Measurements from ENCODE around the gene NPEPPS.
"Not testable (repeated sequence)": the region's sequence is repeated elsewhere in the genome, so short reads cannot be mapped to it uniquely, and the experiment has no call there.

NPEPPS gene

DNA sequence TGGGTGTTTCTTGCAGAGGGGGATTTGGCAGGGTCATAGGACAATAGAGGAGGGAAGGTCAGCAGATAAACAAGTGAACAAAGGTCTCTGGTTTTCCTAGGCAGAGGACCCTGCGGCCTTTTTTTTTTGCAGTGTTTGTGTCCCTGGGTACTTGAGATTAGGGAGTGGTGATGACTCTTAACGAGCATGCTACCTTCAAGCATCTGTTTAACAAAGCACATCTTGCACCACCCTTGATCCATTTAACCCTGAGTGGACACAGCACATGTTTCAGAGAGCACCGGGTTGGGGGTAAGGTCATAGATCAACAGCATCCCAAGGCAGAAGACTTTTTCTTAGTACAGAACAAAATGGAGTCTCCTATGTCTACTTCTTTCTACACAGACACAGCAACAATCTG is 25.2 kb downstream of the NPEPPS start:
- in situ Hi-C loops (cut with MboI; ENCODE audit: low sequenced_read_pairs) = not testable (repeated sequence)

DNA sequence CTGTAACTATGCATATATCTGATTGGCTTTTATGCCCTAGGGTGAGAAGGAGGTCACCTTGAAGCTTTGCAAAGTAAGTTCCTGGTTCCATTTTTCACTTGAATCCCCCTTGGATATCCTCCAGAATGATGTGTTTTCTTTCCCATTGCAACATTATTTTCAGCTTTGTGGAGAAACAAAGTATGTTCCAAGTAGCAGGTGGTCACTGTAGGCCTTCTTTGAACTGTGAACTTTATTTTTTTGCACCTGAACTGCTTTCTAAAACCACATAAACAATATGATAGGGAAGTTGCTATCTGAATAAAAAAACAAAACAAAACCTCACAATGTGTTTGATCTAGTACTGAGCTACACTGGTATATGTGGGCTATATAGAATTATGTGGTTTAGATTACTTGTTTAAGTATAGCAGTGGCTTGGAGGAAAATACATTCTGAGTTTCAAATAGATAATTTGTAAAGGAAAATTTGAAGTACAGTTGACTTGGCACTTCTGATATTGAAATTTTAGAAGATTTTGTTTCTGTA is 29.7 kb downstream of the NPEPPS start:
- in situ Hi-C loops (cut with MboI; ENCODE audit: low sequenced_read_pairs) = not testable (repeated sequence)

DNA sequence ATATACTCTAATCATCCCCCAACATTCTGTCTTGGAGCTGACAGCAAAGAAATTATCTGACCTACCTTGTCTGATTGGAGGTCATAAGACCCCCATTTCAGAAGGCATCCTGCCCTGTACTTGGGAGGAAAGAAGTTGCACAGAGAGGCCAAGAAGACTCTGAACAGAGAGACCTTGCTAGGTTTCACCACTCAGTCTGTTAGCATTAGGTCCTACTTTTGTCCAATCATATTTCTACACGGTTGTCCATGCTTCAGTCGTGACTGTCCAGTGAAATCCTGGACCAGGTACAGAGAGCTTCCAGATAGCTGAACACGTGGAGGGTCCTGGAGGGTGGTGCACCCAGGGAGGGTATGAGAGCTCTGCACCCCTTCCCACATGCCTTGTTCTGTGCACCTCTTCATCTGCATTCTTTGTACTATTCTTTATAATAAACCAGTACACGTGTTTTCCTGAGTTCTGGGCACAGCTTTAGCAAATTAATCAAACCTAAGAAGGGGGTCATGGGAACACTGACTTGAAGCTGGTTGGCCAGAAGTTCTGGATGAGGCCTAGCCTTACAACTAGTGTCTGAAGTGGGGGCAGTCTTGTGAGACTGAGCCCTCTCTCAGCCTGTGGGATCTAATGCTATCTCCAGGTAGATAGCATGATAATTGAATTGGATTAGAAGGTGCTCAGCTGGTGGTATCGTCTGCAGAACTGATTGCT is 30.9 kb downstream of the NPEPPS start:
- in situ Hi-C loops (cut with MboI; ENCODE audit: low sequenced_read_pairs) = not testable (repeated sequence)

DNA sequence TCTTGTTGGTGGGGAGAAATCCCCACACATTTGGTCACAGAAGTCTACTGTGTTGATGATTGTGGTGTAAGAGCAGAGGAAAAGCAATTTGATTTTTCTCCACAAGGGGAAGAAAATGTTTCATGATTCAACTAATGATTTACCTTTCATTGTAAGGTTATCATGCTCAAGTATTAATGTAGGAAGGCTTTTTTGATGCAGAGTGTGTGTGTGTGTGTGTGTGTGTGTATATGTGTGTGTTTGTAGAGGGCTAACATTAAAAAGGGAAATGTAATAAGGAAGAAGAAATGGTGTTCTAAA is 31.4 kb downstream of the NPEPPS start:
- in situ Hi-C loops (cut with MboI; ENCODE audit: low sequenced_read_pairs) = not testable (repeated sequence)

DNA sequence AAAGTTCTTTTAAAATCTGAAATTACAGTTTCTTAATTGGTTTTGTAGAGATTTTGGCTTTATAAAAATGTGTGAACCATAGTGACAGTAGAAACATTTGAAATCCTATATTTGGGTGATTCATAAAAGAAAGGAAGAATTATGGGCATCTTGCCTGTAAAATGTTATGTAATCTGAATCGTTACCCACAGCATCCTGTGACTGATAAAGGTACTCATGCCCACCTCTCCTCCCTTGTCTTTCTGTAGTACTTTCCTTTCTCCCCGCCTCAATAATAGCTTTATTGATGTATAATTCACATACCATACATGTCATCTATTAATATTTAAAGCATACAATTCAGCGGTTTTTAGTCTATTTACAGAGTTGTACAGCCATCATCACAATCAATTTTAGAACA is 36.4 kb downstream of the NPEPPS start:
- in situ Hi-C loops (cut with MboI; ENCODE audit: low sequenced_read_pairs) = not testable (repeated sequence)

DNA sequence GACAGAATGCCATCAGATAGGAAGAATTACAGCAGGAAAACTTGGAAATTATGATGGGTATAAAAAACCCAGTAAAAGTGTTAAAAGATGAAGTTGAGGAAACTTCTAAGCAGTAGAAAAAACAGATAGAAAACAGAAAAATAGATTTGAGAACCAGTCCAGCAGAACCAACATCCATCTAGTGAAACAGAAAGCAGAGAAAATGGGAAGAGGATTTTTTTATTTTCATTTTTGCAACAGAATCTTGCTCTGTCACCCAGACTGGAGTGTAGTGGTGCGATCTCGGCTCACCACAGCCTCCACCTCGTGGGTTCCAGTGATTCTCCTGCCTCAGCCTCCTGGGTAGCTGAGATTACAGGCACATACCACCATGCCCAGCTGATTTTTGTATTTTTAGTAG is 41.7 kb downstream of the NPEPPS start:
- in situ Hi-C loops (cut with MboI; ENCODE audit: low sequenced_read_pairs) = not testable (repeated sequence)

DNA sequence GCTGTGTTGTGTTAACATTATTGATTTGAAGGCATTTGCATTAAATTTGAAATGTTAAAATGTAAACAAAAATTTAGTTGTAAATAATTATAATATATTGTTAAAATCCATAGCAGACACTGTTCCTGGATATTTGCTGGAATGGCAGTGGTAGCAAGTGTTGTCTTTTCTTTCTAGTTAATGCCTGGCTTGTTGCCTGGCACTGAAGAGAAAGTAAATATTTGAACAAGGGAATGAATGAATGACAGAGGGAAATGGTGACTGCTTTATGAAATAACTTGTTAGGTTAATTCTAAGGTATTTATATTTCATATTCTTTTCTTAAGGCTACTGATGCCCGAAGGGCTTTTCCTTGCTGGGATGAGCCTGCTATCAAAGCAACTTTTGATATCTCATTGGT is 51.5 kb downstream of the NPEPPS start:
- in situ Hi-C loops (cut with MboI; ENCODE audit: low sequenced_read_pairs) = not testable (repeated sequence)

DNA sequence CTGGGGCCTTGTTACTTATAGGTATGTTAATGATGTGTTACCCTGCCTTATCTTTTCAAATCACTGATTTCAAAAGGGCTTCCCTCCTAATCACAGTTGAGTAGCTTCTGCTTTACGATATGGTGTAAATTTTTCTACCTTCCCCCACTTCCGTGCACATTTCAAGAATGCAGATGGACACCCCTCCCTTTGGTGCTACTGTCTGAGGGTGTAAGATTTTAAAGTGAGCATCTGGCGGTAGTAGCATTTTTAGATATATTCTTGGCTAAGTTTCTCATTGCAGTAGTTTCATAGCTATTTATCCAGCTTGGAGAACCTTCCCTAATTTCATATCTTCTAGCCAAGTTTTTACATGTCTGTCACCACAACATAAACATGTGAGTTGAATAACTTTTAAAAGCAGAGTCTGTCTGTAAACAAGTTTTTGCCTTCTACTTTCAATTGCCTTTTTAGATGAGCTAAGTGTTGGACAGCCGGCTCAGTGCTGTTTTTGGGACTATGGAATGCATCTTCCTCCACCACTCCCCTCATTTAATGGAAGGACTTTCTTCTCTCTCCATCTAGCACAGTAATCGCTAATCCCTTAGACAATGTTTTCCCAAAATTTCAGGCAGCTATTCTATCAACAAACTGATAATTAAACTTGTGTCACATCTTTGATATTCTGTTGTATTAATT is 55.6 kb downstream of the NPEPPS start:
- in situ Hi-C loops (cut with MboI; ENCODE audit: low sequenced_read_pairs) = not testable (repeated sequence)

DNA sequence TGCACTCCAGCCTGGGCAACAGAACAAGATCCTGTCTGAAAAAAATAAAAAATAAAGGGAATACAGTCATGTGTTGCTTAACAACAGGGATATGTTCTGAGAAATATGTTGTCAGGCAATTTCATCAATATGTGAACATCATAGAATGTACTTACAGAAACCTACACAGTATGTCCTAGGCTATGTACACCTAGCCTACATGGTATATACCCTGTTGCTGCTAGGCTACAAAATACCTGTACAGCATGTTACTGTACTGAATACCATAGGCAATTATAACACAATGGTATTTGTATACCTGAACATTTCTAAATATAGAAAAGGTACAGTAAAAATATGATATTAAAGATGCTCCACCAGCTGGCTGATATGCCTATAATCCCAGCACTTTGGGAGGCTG is 62.6 kb downstream of the NPEPPS start:
- in situ Hi-C loops (cut with MboI; ENCODE audit: low sequenced_read_pairs) = not testable (repeated sequence)

DNA sequence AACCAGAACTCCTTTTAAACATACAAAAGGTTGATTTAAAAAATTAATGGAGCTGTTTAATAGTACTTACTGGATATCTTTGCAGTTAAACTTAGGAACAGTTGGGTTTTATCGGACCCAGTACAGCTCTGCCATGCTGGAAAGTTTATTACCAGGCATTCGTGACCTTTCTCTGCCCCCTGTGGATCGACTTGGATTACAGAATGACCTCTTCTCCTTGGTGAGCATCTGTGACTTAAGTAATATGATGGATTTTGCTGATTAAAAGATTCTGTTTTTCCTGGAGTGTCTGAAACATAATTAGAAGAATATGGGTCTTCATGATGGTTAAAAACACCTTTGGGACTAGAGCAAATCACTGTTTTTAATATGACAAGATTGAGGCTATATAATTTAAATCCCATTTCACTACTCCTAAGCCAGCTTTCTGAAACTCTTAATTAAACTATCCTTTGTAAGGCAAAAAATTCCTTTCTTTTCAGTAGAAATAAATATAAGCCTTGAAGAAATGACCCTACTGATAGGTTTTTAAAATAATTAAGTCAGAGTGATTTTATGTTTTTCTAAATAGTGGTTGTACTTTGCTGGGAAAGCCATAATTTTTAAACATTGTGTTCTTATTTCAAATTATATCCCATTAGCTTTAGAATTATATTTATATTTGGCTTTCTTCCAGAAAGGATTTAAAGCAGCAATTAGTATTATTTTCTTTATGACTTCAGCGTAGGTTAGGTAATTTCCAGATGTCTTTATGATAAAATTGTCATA is 73.1 kb downstream of the NPEPPS start:
- in situ Hi-C loops (cut with MboI; ENCODE audit: low sequenced_read_pairs) = no loop called here

DNA sequence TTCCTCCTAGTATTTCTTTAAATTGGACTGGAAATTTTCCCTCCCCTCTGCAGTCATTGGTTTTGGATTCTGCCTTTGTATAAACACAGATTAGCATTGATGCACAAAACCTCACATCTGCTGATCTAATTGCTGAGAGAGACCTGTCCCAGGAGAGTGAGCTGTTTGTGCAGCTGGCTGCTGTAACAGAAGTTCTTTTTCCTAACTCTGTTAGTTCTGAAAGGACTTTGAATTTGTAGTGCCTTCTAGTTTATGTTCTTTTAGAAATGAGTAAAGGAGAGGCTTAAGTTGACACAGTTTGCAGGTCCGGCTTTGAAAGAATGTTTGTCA is 73.7 kb downstream of the NPEPPS start:
- in situ Hi-C loops (cut with MboI; ENCODE audit: low sequenced_read_pairs) = no loop called here

DNA sequence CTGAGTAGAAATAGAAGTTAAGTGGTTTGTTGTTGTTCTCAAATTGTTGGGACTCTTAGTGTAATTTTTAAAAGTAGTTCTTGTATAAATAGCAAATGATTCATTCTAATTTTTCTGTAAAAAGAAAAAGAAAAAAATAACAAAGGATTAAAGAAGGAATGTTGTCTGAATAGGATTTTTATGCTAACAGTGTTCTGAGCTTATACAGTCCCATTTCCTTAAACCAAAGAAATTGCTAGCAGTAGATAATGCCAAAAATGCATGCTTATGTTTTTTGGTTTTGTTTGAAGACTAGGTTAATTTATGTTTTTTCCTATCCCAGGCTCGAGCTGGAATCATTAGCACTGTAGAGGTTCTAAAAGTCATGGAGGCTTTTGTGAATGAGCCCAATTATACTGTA is 74.1 kb downstream of the NPEPPS start:
- in situ Hi-C loops (cut with MboI; ENCODE audit: low sequenced_read_pairs) = no loop called here

DNA sequence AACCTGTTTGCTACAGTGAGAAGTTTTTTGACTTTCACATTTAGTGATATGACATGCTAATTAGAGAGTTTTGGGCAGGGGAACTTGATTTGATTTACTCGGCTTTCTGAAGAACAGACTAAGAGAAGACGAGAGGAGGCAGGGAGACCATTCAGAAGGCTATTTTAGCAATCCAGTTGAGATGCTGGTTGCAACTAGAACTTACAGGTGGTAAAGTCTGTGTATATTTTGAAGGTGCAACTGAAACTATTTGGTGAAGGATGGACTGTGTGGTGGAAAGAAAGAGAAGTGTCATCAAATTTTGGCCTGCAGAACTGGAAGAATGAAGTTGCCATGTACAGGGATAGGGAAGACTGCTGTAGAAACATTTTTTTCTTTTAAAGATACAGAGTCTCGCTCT is 76.6 kb downstream of the NPEPPS start:
- in situ Hi-C loops (cut with MboI; ENCODE audit: low sequenced_read_pairs) = no loop called here

DNA sequence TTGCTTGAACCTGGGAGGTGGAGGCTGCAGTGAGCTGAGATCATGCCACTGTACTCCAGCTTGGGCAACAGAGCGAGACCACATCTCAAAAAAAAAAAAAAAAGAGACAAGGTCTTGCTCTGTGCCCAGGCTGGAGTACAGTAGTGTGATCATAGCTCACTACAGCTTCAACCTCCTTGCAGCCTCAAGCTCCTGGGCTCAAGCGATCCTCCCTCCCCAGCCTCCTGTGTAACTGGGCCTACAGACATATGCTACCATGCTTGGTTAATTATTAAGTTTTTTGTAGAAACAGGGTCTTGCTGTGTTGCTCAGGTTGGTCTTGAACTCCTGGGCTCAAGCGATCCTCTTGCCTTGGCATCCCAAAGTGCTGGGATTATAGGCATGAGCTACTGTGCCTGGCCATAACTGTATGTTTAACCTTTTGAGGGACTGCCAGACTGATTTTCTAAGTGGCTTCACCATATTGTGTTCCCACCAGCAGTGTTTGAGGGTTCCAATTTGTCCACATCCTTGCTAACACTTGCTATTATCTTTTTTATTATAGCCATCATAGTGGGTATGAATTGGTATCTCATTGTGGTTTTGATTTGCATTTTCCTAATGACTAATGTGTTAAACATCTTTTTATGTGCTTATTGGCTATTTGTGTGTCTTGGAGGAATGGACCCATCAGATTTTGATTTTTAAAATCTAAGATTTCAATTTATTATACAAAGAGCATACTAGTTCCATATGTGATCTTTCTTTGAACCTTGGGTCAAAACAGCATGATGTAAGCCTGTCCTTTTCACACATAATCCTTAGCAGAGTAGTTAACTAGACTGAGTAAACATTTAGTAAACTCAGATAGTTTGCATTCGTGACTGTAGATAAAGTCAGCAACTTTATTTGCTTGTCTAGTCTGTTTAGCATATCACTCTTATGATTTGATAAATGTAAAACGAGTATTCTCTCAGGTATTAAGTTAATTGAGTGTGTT is 80.8 kb downstream of the NPEPPS start:
- in situ Hi-C loops (cut with MboI; ENCODE audit: low sequenced_read_pairs) = loop anchor here (10.0 kb wide), 1 partner anchor 107 kb away; no protein-coding TSS in a partner anchor

DNA sequence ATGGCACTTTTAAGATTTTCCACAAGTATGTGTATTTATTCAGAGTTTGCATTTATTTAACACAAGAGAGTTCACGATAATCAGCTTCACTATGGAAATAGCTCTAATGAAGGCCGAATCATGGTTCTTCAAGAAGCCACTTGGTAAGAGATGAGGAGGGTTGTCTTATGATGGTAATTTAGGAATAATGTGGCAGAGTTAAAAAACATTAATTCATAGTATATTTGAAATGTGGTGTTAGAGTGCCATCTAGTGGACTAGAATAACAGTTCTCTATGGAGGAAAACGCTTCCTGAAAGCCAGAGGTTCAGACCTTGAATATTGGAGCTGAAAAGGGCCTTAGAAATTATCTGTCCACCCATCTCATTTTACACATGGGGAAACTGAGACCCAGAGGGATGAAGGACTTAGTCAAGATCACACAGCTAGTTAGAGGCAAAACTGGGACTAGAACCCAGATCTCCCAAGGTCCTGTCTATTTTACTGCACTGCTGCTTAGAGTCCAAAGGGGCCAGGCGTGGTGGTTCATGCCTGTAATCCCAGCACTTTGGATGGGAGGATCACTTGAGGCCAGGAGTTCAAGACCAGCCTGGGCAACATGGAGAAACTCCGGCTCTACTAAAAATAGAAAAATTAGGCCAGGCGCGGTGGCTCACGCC is 85.0 kb downstream of the NPEPPS start:
- in situ Hi-C loops (cut with MboI; ENCODE audit: low sequenced_read_pairs) = loop anchor here (10.0 kb wide), 1 partner anchor 111 kb away; no protein-coding TSS in a partner anchor

DNA sequence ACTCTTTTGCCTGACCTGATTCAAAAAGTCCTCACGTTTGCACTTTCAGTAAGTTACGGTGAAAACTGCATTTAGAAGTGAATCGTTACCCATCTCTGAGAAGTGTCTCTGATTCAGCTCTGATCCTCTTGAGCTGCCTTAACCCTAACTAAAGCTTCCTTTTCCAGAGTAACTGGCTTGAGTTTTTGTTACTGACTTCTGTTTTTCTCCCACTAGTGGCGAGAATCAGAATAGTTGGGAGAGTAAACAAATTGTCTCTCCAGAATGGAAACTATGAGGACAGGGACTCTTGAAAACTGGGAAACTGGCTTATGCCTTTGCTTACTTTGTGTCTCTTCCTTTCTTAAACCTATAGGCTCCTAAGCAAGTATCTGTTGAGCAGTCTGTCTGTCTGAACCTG is 87.5 kb downstream of the NPEPPS start:
- in situ Hi-C loops (cut with MboI; ENCODE audit: low sequenced_read_pairs) = loop anchor here (10.0 kb wide), 1 partner anchor 114 kb away; no protein-coding TSS in a partner anchor

DNA sequence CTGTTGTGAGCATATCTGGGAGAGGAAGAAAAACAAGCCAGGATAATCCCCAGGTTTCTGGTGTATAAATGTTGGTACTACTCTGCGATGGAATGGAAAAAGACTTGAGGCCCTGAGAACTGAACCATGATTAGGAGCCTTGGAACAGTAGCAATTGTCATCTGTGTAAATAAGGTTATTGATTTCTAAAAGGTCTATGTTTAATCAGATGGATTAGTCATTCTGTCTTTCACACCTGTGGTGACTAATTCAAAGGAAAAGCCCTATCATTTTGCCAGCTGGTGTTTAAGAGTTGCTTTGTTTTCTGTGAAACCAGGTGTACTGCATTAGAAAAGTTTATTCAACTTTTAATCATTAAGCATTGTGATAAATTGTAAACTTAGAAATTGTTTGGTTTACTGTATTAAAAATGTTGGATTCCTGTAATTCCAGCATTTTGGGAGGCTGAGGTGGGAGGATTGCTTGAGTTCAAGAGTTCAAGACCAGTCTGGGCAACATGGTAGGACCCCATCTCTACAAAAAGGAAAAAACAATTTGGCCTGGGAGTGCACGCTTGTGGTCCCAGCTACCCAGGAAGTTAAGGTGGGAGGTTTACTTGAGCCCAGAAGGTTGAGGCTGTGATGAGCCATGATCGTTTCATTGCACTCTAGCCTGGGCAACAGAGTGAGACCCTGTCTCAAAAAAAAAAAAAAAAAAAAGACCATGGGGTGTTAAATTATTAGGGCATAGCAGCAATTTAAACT is 89.8 kb downstream of the NPEPPS start:
- in situ Hi-C loops (cut with MboI; ENCODE audit: low sequenced_read_pairs) = no loop called here

DNA sequence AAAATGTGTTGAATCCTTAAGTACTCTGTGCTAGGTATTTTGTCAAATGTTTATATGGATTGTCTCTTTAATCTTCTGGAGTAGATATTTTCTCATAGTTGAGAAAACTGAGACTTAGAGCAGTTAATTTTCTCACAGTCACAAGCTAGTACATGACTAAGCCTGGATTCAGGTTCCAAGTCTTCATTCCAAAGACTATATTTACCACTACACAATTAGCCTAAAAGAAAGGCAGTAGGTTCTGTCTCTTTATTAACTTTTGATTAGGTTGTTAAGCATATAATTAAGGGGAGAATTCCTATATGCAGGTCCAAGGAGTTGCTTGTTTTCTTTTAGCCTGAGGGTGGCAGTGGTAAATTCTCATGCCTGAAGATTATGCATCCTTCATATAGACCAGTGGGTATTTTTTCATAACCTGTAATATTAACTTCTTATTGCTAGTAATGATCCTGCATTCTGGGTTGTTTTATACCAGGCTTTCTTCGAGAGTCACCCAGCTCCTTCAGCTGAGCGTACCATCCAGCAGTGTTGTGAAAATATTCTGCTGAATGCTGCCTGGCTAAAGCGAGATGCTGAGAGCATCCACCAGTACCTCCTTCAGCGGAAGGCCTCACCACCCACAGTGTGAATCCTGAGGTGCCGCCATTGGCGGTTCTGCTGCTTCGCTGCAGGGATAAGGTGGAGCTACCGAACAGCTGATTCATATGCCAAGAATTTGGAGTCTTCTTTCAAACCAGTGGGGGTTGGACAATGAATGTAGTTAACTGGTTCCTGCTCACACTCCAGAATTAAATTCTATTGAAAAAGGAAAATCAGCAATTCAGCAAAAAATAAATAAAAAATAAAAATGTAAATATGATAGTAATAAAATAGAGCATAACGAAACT is 90.6 kb downstream of the NPEPPS start:
- in situ Hi-C loops (cut with MboI; ENCODE audit: low sequenced_read_pairs) = no loop called here

Measured in HL-60/S4 treated with retinoic acid at 250 ng/mL for 4 days and 3 days (cell line).